Measurements from ENCODE around the gene IL17D. TPM values are rescaled to one million over a fixed set of nuclear protein-coding genes. Genes with fewer than 3 reads are reported as not detected.

IL17D gene
- total and polyA plus RNA-seq, 4 donors, result 0.05 to 0.19 (median 0.14) TPM

DNA sequence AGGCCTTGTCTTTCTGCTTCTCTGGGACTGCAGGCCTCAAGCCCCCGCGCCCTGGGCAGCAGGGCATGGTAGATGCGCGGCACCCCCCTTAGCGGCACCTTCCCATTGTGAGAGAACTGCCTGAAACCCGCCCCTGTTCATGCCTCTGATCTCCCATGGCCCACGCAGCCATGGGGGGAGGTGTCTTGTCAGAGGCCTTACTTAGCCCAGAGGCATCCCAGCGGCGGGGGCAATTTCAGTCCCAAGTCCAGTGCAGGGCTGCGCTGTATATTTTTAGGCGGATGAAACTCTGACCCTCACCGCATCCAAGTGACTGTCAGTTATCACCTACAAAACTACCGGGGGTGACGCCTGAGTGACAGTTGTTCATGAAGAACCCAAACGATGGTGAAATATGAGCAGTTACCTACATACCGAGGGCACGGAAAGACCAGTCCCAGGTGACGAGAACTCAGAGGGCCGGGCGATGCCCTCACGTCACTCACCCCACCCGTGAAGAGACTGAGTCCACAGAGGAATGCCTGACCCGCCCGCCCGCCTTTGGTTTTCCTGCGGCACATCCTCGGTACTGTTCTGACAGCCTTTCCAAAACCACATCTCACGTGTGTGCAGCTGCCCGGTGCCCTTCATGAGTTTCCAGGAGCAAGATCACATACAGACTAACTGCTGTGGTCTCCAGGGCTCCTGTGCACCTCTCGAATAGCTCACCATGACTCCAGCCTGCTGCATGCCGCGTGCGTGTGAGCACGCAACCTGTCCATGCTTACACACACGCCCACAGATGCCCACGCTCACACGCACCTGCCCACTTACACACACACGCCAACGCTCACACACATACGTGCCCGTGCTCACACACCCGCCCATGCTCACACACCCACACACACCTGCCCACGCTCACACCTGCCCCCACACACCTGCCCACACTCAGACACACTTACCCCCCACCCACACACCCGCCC is 14.4 kb downstream of the IL17D start:
- H3K27ac ChIP-seq (ENCODE audit: low read depth in 1 of 2, low read length in 2 of 2), result no peak overlapping the region
- H3K9ac ChIP-seq (ENCODE audit: low read depth in 1 of 2, low read length in 2 of 2), result no peak overlapping the region
- no peaks in the 10 kb centered on the region for H3K9me3 ChIP-seq (ENCODE audit: control insufficient read depth in 4 of 4, low read length in 3 of 4)
- peaks cover under 1 to 8% (median 6%) of the 10 kb centered on the region in 4 donors for H3K4me1 ChIP-seq (ENCODE audit: control insufficient read depth in 4 of 4, insufficient read depth in 4 of 4, low read length in 3 of 4)
- peaks cover 0 to 5% (median 0%) of the 10 kb centered on the region in 4 donors for H3K27me3 ChIP-seq (ENCODE audit: control insufficient read depth in 4 of 4, insufficient read depth in 4 of 4, low read length in 3 of 4)
- no peak for DNase-seq (ENCODE audit: low spot score)
- no peak overlapping the region for H3K4me3 ChIP-seq (ENCODE audit: low read depth in 1 of 3, low read length in 3 of 3)
- TF ChIP-seq, protein P1, sequence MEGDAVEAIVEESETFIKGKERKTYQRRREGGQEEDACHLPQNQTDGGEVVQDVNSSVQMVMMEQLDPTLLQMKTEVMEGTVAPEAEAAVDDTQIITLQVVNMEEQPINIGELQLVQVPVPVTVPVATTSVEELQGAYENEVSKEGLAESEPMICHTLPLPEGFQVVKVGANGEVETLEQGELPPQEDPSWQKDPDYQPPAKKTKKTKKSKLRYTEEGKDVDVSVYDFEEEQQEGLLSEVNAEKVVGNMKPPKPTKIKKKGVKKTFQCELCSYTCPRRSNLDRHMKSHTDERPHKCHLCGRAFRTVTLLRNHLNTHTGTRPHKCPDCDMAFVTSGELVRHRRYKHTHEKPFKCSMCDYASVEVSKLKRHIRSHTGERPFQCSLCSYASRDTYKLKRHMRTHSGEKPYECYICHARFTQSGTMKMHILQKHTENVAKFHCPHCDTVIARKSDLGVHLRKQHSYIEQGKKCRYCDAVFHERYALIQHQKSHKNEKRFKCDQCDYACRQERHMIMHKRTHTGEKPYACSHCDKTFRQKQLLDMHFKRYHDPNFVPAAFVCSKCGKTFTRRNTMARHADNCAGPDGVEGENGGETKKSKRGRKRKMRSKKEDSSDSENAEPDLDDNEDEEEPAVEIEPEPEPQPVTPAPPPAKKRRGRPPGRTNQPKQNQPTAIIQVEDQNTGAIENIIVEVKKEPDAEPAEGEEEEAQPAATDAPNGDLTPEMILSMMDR (IDR thresholded peaks at IDR 0.05; ENCODE audit: low read depth, low read length, missing input control), result no peak
- TF ChIP-seq, protein P2, sequence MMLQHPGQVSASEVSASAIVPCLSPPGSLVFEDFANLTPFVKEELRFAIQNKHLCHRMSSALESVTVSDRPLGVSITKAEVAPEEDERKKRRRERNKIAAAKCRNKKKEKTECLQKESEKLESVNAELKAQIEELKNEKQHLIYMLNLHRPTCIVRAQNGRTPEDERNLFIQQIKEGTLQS (IDR thresholded peaks at IDR 0.05), result no peak
- TF ChIP-seq RAD21 (IDR thresholded peaks at IDR 0.05) (no peak), GABPA (IDR thresholded peaks at IDR 0.05 in 1 of 2, conservative IDR thresholded peaks at IDR 0.05 in 1 of 2) (no peak), TAF1 (conservative IDR thresholded peaks at IDR 0.05) (no peak), HNF4G (IDR thresholded peaks at IDR 0.05) (no peak), YY1 (IDR thresholded peaks at IDR 0.05) (no peak), FOXA2 (IDR thresholded peaks at IDR 0.05) (no peak), NR2F2 (IDR thresholded peaks at IDR 0.05) (no peak)
- TF ChIP-seq, protein P3, sequence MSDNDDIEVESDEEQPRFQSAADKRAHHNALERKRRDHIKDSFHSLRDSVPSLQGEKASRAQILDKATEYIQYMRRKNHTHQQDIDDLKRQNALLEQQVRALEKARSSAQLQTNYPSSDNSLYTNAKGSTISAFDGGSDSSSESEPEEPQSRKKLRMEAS (IDR thresholded peaks at IDR 0.05), result no peak
- 89% methylated on average over 44 of the region's 44 CpGs for WGBS
- no peaks in the 10 kb centered on the region for H3K36me3 ChIP-seq (ENCODE audit: control insufficient read depth in 4 of 4, insufficient read depth in 3 of 4, low read depth in 1 of 4, low read length in 3 of 4)

DNA sequence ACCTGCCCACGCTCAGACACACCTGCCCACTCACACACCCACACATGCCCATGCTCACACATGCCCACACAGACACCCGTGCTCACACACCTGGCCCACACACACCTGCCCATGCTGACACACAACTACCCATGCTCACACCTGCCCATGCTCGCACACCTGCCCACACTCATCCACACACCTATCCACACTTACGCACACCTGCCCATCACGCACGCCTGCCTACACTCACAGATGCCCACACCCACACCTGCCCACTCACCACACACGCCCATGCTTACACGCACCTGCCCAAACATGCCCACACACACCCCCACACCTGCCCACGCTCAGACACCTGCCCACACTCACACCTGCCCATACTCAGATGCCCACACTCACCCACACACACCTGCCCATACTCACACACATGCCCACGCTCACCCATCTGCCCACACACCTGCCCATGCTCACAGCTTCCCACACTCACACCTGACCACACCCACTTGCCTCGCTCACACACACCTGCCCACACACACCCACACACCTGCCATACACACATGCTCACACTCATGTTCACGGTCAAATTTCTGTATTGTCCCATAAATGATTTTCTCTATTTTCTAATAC is 15.6 kb downstream of the IL17D start:
- no peak overlapping the region for H3K9ac ChIP-seq (ENCODE audit: low read depth in 1 of 2, low read length in 2 of 2)
- 86% methylated on average over 12 of the region's 12 CpGs for WGBS

DNA sequence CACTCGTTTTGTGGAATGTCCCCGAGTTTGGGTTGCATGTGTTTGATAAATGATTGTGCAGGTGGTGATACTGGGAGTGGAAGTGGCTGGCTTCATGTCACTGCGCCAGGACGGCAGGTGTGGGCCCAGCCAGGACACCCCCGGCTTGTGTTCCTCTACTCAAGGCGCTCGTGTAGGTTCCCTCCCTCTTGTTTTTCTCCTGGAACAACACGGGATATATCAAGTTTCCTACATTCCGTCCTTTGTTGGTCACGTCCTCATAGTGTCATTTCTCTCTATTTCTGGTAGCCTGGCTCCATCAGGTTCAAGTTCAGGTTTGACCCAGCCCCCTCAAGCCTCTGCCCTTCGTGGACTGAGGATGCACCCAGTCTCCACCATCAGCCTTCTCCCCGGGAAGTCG is 16.3 kb downstream of the IL17D start:
- Histone ChIP-seq H3K9ac (ENCODE audit: low read depth in 1 of 2, low read length in 2 of 2) (no peak overlapping the region), H3K4me3 (ENCODE audit: low read depth in 1 of 3, low read length in 3 of 3) (no peak overlapping the region), H3K27ac (ENCODE audit: low read depth in 1 of 2, low read length in 2 of 2) (no peak overlapping the region), H3K9me3 (ENCODE audit: control insufficient read depth in 4 of 4, low read length in 3 of 4) (no peaks in the 10 kb centered on the region), H3K4me1 (ENCODE audit: control insufficient read depth in 4 of 4, insufficient read depth in 4 of 4, low read length in 3 of 4) (peaks cover 0 to 6% (median 4%) of the 10 kb centered on the region in 4 donors), H3K36me3 (ENCODE audit: control insufficient read depth in 4 of 4, insufficient read depth in 3 of 4, low read depth in 1 of 4, low read length in 3 of 4) (no peaks in the 10 kb centered on the region), H3K27me3 (ENCODE audit: control insufficient read depth in 4 of 4, insufficient read depth in 4 of 4, low read length in 3 of 4) (peaks cover 0 to 5% (median 0%) of the 10 kb centered on the region in 4 donors)
- no peak for DNase-seq (ENCODE audit: low spot score)
- WGBS, result 87% methylated on average over 13 of the region's 13 CpGs
- TF ChIP-seq, protein P2 (IDR thresholded peaks at IDR 0.05), result no peak
- TF ChIP-seq, protein P4, sequence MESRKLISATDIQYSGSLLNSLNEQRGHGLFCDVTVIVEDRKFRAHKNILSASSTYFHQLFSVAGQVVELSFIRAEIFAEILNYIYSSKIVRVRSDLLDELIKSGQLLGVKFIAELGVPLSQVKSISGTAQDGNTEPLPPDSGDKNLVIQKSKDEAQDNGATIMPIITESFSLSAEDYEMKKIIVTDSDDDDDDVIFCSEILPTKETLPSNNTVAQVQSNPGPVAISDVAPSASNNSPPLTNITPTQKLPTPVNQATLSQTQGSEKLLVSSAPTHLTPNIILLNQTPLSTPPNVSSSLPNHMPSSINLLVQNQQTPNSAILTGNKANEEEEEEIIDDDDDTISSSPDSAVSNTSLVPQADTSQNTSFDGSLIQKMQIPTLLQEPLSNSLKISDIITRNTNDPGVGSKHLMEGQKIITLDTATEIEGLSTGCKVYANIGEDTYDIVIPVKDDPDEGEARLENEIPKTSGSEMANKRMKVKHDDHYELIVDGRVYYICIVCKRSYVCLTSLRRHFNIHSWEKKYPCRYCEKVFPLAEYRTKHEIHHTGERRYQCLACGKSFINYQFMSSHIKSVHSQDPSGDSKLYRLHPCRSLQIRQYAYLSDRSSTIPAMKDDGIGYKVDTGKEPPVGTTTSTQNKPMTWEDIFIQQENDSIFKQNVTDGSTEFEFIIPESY (IDR thresholded peaks at IDR 0.05), result no peak
- TF ChIP-seq RXRA (IDR thresholded peaks at IDR 0.05), result no peak
- TF ChIP-seq YY1 (IDR thresholded peaks at IDR 0.05), result no peak
- TF ChIP-seq GABPA (IDR thresholded peaks at IDR 0.05 in 1 of 2, conservative IDR thresholded peaks at IDR 0.05 in 1 of 2), result no peak
- TF ChIP-seq, protein P5, sequence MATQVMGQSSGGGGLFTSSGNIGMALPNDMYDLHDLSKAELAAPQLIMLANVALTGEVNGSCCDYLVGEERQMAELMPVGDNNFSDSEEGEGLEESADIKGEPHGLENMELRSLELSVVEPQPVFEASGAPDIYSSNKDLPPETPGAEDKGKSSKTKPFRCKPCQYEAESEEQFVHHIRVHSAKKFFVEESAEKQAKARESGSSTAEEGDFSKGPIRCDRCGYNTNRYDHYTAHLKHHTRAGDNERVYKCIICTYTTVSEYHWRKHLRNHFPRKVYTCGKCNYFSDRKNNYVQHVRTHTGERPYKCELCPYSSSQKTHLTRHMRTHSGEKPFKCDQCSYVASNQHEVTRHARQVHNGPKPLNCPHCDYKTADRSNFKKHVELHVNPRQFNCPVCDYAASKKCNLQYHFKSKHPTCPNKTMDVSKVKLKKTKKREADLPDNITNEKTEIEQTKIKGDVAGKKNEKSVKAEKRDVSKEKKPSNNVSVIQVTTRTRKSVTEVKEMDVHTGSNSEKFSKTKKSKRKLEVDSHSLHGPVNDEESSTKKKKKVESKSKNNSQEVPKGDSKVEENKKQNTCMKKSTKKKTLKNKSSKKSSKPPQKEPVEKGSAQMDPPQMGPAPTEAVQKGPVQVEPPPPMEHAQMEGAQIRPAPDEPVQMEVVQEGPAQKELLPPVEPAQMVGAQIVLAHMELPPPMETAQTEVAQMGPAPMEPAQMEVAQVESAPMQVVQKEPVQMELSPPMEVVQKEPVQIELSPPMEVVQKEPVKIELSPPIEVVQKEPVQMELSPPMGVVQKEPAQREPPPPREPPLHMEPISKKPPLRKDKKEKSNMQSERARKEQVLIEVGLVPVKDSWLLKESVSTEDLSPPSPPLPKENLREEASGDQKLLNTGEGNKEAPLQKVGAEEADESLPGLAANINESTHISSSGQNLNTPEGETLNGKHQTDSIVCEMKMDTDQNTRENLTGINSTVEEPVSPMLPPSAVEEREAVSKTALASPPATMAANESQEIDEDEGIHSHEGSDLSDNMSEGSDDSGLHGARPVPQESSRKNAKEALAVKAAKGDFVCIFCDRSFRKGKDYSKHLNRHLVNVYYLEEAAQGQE (IDR thresholded peaks at IDR 0.05), result no peak
- TF ChIP-seq RAD21 (IDR thresholded peaks at IDR 0.05), result no peak
- TF ChIP-seq HNF4G (IDR thresholded peaks at IDR 0.05), result no peak
- TF ChIP-seq TAF1 (conservative IDR thresholded peaks at IDR 0.05), result no peak
- TF ChIP-seq JUND (IDR thresholded peaks at IDR 0.05), result no peak
- no peak for TF ChIP-seq NR2F2 (IDR thresholded peaks at IDR 0.05)
- no peak for TF ChIP-seq FOXA2 (IDR thresholded peaks at IDR 0.05)
- TF ChIP-seq, protein P3 (IDR thresholded peaks at IDR 0.05), result no peak
- no peak for TF ChIP-seq EGR1 (IDR thresholded peaks at IDR 0.05; ENCODE audit: low read depth in 2 of 2)

More for the DNA sequence above, 15.6 kb downstream of the IL17D start:
- Histone ChIP-seq H3K9me3 (ENCODE audit: control insufficient read depth in 4 of 4, low read length in 3 of 4) (no peaks in the 10 kb centered on the region), H3K4me1 (ENCODE audit: control insufficient read depth in 4 of 4, insufficient read depth in 4 of 4, low read length in 3 of 4) (peaks cover 0 to 6% (median 4%) of the 10 kb centered on the region in 4 donors), H3K27ac (ENCODE audit: low read depth in 1 of 2, low read length in 2 of 2) (no peak overlapping the region), H3K27me3 (ENCODE audit: control insufficient read depth in 4 of 4, insufficient read depth in 4 of 4, low read length in 3 of 4) (peaks cover 0 to 5% (median 0%) of the 10 kb centered on the region in 4 donors), H3K4me3 (ENCODE audit: low read depth in 1 of 3, low read length in 3 of 3) (no peak overlapping the region), H3K36me3 (ENCODE audit: control insufficient read depth in 4 of 4, insufficient read depth in 3 of 4, low read depth in 1 of 4, low read length in 3 of 4) (no peaks in the 10 kb centered on the region)
- no peak for TF ChIP-seq HNF4G (IDR thresholded peaks at IDR 0.05)
- no peak for DNase-seq (ENCODE audit: low spot score)

Data from liver (tissue), 9 donors.